ENCODE results near the gene TBCB.

DNA sequence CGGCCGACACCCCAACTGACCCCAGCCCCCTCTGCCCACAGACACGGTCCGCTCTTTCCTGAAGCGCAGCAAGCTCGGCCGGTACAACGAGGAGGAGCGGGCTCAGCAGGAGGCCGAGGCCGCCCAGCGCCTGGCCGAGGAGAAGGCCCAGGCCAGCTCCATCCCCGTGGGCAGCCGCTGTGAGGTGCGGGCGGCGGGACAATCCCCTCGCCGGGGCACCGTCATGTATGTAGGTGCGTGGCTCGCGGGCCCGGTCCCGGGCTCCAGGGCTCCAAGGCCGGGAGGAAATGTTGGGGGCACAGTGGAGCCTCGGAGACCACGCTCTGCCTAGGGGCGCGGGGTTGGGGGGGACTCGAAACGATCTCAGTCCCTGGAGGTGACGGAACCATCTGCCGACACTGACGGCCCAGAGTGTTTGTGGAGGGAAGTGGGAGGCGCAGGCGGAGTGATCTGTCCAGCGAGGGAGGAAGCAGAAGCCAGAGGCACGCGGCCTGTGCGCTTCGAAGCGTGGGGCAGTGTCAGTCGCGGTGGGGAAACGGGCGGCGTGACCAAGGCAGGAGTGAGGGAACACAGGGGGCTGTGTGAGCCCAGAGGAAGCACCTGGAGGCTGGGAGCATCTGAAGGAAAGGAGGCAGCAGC lies 6.3 kb downstream of the TBCB start:
- TF ChIP-seq POLR2A (IDR thresholded peaks at IDR 0.05), result no peak
- no peak for TF ChIP-seq CTCF (IDR thresholded peaks at IDR 0.05)
- TF ChIP-seq EP300 (IDR thresholded peaks at IDR 0.05), result no peak

All from ovary (tissue), 3 donors.